Esophagus mucosa (tissue), 1 donor: ENCODE results near the gene TNRC6C. TPM values are rescaled to one million over a fixed set of nuclear protein-coding genes. Genes with fewer than 3 reads are reported as not detected.

Experiments used
- ATAC-seq: fragments of 200-7000 bp; cut with Tn5 transposase; one replicate; pipeline ENCODE4 v1.9.1; 2020
- total RNA-seq: library from RNA; stranded (reverse); gene quantifications from one replicate; pipeline ENCODE4 v1.2.4, GENCODE V29; 2023
- donor health status: DM: yes; HTN: yes; CAD: no.

TNRC6C gene
- total RNA-seq, 1 donor from 2014 or later = 6.8 TPM

GRCh38 chr17:78089576-78090281, 131.2 kb downstream of the TNRC6C start:
- ATAC-seq = no peak

GRCh38 chr17:78092794-78093324, 134.4 kb downstream of the TNRC6C start:
- ATAC-seq = no peak

- no peak for ATAC-seq
Measured at GRCh38 chr17:78095035-78095434, 136.5 kb downstream of the TNRC6C start.

GRCh38 chr17:78096093-78096492, 137.6 kb downstream of the TNRC6C start:
- ATAC-seq = peak; percentile 35

GRCh38 chr17:78101112-78101511, 142.6 kb downstream of the TNRC6C start:
- no peak for ATAC-seq

- no peak for ATAC-seq
Measured at GRCh38 chr17:78101542-78101941, 143.0 kb downstream of the TNRC6C start.

GRCh38 chr17:78103311-78103710, 144.8 kb downstream of the TNRC6C start:
- ATAC-seq = no peak

- ATAC-seq = peak; percentile 21
Measured at GRCh38 chr17:78104540-78104941, 146.0 kb downstream of the TNRC6C start.

- no peak for ATAC-seq
Measured at GRCh38 chr17:78105101-78105500, 146.6 kb downstream of the TNRC6C start.

GRCh38 chr17:78105551-78105950, 147.0 kb downstream of the TNRC6C start:
- no peak for ATAC-seq

- ATAC-seq = no peak
Measured at GRCh38 chr17:78106211-78106610, 147.7 kb downstream of the TNRC6C start.

- ATAC-seq = no peak
Measured at GRCh38 chr17:78107457-78107856, 149.0 kb downstream of the TNRC6C start.

GRCh38 chr17:78107976-78108725, 149.6 kb downstream of the TNRC6C start:
- ATAC-seq = no peak

GRCh38 chr17:78108726-78109488, 150.4 kb downstream of the TNRC6C start:
- ATAC-seq = no peak

- ATAC-seq = no peak
Measured at GRCh38 chr17:78109489-78109761, 150.9 kb downstream of the TNRC6C start.

- no peak for ATAC-seq
Measured at GRCh38 chr17:78110363-78111015, 152.0 kb downstream of the TNRC6C start.

- ATAC-seq = no peak
Measured at GRCh38 chr17:78111016-78111726, 152.7 kb downstream of the TNRC6C start.

GRCh38 chr17:78111727-78112517, 153.4 kb downstream of the TNRC6C start:
- peak; percentile 1 for ATAC-seq

GRCh38 chr17:78112518-78113471, 154.3 kb downstream of the TNRC6C start:
- ATAC-seq = peak; percentile 76
